Stimulated activated naive CD8-positive, alpha-beta T cell treated with anti-CD3 and anti-CD28 coated beads, Interleukin-15, Interleukin-2, amounts not matched to agents 100 U/mL and 50 U/mL, for 24 hours (primary cell): ENCODE measurements around the gene LIMK1.
"Not testable (repeated sequence)": the region's sequence is repeated elsewhere in the genome, so short reads cannot be mapped to it uniquely, and the experiment has no call there.

Experiments
- ATAC-seq: fragments of 150-1000 bp; cut with Tn5 transposase; one replicate; pipeline ENCODE4 v1.10.0; 2021
- DNase-seq: peaks from one replicate; pipeline ENCODE4 v3.0.0; 2021

The LIMK1 gene

DNA sequence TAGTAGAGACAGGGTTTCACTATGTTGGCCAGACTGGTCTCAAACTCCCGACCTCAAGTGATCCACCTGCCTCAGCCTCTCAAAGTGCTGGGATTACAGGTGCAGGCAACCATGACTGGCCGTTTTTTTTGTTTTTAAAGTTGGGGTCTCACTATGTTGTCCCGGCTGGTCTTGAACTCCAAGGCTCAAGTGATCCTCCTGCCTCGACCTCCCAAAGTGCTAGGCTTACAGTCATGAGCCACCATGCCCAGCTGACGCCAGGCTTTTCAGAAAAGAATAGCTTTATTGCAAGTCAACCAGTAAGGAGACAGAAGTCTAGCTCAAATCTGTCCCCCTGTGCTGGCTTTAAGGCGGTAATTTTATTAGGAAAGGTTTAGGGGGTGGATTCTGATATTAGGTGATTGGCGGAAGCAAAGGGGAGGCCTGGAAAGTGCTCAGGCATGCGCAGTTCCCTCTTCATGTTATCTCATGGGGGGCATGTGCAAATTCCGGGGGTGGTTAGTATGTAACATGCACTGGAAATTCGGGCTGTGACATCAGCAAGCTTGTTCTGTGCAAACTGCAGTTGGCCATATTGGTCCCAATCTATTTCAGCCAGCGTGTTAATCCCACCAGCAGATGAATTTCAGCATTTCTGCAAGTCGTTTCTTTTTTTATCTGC lies 42.7 kb downstream of the LIMK1 start:
- DNase-seq, result no peak
- no peak for ATAC-seq

DNA sequence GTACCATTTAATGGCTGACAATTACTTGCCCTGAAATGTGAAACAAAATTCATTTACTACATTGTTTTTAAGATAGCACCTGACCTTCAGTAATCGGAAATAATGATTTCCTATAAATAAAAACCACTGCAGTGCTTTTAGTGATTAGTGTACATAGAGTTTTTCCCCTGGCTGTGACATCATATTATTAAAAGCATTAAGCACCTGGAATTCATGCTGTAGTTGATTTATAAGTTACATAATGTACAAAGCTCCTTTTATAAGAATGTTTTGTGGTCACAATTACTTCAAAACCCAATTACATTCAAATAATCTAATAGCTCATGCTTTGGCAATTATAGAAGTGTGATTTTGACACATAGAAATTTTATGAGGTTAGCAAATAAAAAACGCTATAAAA lies 46.3 kb downstream of the LIMK1 start:
- ATAC-seq, result no peak
- DNase-seq, result no peak

- DNase-seq (no peak), ATAC-seq (no peak)
Measured at GRCh38 chr7:74130518-74130917, 46.9 kb downstream of the LIMK1 start.

DNA sequence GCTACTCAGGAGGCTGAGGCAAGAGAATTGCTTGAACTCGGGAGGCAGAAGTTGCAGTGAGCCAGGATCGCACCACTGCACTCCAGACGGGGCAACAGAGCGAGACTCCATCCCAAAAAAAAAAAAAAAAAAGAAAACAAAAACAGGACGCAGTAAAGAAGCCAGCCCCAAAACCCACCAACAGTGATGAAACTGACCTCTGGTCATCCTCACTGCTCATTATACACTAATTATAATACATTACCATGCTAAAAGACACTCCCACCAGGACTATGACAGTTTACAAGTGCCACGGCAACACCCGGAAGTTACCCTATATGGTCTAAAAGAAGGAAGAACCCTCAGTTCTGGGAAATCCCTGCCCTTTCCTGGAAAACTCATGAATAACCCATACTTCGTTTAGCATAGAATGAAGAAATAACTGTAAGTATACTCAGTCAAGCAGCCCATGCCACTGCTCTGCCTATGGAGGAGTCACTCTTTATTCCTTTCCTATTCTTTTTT lies 50.6 kb downstream of the LIMK1 start:
- ATAC-seq (peak; percentile 57), DNase-seq (no peak)

GRCh38 chr7:74138334-74138867 lies 54.8 kb downstream of the LIMK1 start:
- ATAC-seq (no peak), DNase-seq (no peak)

DNA sequence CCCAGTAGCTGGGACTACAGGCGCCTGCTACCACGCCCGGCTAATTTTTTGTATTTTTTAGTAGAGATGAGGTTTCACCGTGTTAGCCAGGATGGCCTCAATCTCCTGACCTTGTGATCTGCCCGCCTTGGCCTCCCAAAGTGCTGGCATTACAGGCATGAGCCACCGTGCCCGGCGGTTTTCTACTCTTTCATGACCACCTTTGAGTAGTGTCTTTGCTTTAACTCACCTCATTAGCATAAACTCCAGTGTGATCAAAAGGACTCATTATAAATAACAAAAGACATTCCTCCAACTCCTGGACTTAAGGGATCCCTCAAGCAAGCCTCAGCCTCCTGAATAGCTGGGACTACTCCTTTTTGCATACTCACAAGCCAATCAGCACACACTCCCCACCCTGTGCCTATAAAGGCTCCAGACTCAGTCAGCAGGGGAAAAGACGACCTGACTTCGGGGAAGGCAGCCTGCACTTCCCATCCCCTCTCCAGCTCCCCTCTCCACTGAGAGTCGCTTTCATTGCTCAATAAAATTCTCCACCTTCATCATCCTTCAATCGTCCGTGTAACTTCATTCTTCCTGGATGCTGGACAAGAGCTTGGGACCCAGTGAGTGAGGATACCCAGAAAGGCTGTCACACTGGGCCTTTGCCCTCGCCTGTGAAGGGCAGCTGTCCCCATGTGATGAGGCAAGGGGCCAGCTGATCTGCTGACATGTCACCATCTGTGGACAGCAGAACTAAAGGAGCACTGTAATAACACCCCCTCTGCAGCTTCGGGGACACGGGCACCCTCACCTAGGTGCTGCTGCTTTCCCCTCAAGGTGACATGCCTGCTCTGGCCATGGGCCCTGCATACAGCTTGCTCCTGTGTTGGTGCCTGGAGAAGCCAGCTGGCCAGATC lies 55.6 kb downstream of the LIMK1 start:
- ATAC-seq (no peak), DNase-seq (no peak)

DNA sequence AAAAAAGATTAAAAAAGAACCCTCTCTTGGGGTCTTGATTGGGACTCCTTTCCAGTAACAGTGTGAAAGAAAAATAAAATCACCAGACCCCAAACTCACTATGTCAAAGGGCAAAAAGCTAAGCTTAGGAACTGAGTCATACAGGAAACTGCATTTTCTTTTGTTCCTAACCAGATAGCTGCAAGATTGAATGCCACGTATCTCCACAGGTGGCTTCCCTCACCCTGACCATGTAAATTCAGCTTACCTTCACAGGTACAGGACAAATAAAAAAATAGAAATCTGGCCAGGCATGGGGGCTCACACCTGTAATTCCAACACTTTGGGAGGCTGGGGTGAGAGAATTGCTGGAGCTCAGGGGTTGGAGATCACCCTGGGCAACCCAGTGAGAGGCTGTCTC lies 58.1 kb downstream of the LIMK1 start:
- DNase-seq (no peak), ATAC-seq (peak; percentile 68)

DNA sequence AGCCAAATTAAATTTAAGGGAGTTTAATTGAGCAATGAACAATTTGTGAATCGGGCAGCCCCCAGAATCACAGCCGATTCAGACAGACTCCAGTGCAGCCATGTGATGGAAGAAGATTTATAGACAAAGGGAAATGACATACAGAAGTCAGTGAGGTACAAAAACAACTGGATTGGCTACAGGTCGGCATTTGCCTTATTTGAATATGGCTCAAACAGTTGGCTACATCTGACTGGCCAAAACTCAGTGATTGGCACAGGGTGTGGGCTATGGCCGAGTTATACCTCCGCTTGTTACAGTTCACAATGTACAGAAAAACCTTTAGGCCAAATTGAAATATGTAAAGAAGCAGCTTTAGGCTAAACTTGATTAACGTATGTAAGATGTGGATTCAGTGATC lies 59.8 kb downstream of the LIMK1 start:
- ATAC-seq, result no peak
- DNase-seq, result no peak

- DNase-seq, result no peak
- ATAC-seq, result no peak
Measured at GRCh38 chr7:74148491-74148890, 64.9 kb downstream of the LIMK1 start.

- ATAC-seq (no peak), DNase-seq (no peak)
Measured at GRCh38 chr7:74149071-74149470, 65.5 kb downstream of the LIMK1 start.

DNA sequence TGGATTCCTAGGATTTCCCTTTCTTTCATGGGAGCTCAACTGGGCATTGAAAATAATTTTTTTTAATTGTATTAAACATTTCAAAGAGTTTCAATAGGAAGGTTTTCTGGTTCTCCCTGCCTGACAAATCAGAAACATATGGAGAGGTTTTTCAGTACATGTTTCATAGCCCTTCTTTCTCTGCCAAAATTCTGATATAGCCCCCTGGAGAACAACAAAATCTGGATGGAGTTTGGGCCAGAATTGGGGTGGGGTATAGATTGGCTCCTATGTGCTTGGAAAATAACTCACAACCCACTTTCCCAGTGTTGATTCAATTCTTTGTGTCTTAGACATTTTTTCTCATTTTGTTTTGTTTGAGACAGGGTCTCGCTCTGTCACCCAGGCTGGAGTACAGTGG lies 66.0 kb downstream of the LIMK1 start:
- no peak for ATAC-seq
- no peak for DNase-seq

DNA sequence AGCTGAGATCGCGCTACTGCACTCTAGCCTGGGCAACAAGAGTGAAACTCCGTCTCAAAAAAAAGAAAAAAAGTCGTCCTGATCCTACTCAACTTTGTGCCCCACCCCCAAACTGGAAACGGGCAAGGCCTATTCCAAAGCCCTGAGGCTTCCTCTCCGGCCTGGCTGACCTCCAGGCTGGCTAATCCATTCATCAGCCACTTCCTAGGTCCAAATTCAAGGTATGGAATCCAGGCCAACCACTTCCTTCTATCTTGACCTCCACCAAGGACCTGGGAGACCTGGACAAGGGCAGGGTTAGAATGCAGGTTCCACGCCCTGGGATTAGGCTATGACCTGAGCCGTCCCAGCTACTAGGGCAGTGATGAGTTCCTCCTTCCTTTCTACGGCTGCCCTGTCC lies 70.1 kb downstream of the LIMK1 start:
- no peak for DNase-seq
- no peak for ATAC-seq

- no peak for ATAC-seq
- DNase-seq, result no peak
Measured at GRCh38 chr7:74155810-74156395, 72.3 kb downstream of the LIMK1 start.

DNA sequence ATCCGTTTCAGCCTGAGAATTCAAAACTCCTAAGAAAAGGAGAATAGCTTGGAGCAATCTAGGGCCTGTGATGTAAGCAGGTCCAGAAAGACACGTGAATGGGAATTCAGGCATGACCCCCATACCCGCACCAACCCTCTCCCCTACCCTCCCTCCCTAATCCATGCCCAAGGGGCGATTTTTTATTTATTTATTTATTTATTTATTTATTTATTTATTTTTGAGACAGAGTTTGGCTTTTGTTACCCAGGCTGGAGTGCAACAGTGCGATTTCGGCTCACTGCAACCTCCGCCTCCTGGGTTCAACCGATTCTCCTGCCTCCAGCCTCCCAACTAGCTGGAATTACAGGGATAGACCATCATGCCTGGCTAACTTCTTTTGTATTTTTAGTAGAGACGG lies 74.0 kb downstream of the LIMK1 start:
- DNase-seq, result no peak
- no peak for ATAC-seq

DNA sequence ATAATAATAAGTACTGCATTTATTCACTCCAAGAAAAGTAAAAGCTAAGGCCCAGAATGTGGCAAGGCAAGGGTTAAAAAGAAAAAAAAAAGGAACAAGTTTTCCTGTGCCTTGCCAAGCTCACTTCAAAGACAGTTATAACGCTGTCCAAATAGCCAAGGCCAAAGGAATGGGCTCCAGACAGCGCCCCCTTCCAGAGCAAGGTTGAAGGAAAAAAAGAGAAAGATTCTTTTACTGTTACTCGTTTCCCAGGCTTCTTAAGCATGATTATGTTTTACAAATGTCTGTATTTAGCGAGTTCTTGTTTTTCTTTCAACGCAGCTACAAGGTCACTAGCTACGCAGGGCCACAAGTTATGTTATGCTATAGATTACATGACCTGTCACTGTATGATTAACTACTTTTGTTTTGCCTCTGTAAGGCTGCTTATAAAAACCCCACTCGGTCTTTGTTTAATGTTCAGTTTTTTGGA lies 81.4 kb downstream of the LIMK1 start:
- DNase-seq (no peak), ATAC-seq (no peak)

DNA sequence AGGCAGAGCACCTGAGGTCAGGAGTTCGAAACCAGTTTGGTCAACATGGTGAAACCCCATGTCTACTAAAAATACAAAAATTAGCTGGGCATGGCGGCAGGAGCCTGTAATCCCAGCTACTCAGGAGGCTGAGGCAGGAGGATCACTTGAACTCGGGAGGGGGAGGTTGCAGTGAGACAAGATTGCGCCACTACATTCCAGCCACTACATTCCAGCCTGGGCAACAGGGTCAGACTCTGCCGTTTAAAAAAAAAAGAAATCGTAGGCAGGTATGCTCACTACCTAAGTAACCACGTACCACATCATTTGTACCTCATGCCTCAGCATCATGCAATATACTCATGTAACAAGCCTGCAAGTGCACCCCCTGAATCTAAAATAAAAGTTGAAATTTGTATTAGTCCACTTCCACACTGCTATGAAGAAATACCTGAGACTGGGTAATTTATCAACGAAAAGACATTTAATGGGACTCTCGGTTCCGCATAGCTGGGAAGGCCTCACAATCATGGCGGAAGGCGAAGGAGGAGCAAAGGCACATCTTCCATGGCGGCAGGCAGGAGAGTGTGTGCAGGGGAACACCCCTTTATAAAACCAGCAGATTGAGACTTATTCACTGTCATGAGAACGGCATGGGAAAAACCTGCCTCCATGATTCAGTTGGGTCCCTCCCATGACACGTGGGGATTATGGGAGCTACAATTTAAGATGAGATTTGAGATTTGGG lies 82.4 kb downstream of the LIMK1 start:
- ATAC-seq, result no peak
- DNase-seq, result no peak

DNA sequence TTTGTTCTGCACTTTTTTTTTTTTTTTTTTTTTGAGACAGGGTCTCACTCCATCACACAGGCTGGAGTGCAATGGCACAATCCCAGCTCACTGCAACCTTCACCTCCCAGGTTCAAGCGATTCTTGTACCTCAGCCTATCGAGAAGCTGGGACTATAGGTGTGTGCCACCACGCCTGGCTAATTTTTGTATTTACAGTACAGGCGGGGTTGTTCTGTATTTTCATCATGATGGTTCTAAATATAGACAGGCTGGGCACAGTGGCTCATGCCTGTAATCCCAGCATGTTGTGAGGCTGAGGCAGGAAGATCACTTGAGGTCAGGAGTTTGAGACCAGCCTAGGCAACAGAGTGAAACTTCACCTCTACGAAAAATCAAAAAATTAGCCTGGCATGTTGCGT lies 83.7 kb downstream of the LIMK1 start:
- DNase-seq, ATAC-seq: not testable (repeated sequence)
